Panc1 (cell line): ENCODE measurements around the gene MYOG.

Experiments used
- SIN3A ChIP-seq: IDR thresholded peaks from 2 replicates; pipeline ENCODE4 v1.6.1; 2012; ENCODE audit warnings: low read depth, mild to moderate bottlenecking, low read length, moderate library complexity, borderline replicate concordance; ENCODE audit not compliant: insufficient read depth
- TF ChIP-seq, protein P1 (sequence below): fragments of 450-650 bp; IDR thresholded peaks from 2 replicates; pipeline ENCODE4 v1.5.1; 2017; ENCODE audit warnings: mild to moderate bottlenecking
- TF ChIP-seq, protein P2 (sequence below), 2 experiments: IDR thresholded peaks; 2 replicates each; pipeline ENCODE4 v1.6.1; 2011 to 2012; ENCODE audit warnings: low read depth in 2 of 2, control low read depth in 1 of 2, low read length in 1 of 2, mild to moderate bottlenecking in 1 of 2, moderate library complexity in 1 of 2; ENCODE audit not compliant: insufficient read depth in 1 of 2

DNA sequence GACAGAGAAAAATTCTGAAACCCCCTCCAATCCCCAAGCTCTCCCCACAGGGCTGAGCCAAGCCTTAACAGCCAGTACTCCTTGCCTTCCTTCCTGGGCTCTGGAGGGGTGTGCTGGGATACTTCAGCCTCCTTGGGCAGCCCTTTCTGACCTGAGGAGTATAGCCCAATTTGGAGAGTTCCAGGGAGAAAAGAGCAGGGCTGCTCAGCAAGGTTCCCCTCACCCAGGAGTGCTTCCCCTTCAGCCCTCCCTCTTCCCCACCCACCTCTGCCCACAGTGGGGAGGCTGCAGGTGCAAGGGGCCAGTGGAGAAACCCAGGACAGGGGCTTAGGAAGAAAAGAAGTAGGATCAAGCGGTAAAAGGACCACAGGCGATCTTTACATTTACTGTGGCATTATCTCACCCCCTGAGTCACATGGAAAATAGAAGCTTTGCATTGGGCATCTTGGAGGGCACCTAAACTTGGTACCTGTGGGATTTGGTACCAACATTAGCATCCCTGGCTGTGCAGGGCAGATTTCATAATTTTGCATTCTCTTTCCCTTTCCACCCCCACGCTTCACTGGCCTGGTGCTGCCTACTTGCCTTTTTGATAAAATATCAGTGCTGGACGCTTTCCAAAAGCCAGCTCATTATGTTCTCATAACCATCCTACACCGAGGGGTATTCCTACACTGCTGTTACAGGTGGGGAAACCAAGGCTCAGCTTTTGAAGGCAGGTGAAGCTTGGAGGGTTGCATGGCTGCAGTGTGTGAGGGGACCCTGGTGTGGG, 38.9 kb upstream of the MYOG start:
- TF ChIP-seq SIN3A = no peak
- TF ChIP-seq, protein P1, sequence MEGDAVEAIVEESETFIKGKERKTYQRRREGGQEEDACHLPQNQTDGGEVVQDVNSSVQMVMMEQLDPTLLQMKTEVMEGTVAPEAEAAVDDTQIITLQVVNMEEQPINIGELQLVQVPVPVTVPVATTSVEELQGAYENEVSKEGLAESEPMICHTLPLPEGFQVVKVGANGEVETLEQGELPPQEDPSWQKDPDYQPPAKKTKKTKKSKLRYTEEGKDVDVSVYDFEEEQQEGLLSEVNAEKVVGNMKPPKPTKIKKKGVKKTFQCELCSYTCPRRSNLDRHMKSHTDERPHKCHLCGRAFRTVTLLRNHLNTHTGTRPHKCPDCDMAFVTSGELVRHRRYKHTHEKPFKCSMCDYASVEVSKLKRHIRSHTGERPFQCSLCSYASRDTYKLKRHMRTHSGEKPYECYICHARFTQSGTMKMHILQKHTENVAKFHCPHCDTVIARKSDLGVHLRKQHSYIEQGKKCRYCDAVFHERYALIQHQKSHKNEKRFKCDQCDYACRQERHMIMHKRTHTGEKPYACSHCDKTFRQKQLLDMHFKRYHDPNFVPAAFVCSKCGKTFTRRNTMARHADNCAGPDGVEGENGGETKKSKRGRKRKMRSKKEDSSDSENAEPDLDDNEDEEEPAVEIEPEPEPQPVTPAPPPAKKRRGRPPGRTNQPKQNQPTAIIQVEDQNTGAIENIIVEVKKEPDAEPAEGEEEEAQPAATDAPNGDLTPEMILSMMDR = no peak
- TF ChIP-seq, protein P2, sequence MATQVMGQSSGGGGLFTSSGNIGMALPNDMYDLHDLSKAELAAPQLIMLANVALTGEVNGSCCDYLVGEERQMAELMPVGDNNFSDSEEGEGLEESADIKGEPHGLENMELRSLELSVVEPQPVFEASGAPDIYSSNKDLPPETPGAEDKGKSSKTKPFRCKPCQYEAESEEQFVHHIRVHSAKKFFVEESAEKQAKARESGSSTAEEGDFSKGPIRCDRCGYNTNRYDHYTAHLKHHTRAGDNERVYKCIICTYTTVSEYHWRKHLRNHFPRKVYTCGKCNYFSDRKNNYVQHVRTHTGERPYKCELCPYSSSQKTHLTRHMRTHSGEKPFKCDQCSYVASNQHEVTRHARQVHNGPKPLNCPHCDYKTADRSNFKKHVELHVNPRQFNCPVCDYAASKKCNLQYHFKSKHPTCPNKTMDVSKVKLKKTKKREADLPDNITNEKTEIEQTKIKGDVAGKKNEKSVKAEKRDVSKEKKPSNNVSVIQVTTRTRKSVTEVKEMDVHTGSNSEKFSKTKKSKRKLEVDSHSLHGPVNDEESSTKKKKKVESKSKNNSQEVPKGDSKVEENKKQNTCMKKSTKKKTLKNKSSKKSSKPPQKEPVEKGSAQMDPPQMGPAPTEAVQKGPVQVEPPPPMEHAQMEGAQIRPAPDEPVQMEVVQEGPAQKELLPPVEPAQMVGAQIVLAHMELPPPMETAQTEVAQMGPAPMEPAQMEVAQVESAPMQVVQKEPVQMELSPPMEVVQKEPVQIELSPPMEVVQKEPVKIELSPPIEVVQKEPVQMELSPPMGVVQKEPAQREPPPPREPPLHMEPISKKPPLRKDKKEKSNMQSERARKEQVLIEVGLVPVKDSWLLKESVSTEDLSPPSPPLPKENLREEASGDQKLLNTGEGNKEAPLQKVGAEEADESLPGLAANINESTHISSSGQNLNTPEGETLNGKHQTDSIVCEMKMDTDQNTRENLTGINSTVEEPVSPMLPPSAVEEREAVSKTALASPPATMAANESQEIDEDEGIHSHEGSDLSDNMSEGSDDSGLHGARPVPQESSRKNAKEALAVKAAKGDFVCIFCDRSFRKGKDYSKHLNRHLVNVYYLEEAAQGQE (IDR thresholded peaks at IDR 0.05; ENCODE audit: insufficient read depth in 1 of 2, low read depth in 2 of 2, low read length in 1 of 2) = no peak
